Neural cell (in vitro differentiated cells): ENCODE measurements around the gene GANAB.

Source experiments
- CTCF ChIP-seq: fragments of 450-650 bp; IDR thresholded peaks from 2 replicates; pipeline ENCODE4 v1.5.1; 2014; ENCODE audit warnings: antibody characterized with exemption, mild to moderate bottlenecking, moderate library complexity; ENCODE audit not compliant: poor library complexity, severe bottlenecking
- EP300 ChIP-seq: fragments of 450-650 bp; conservative IDR thresholded peaks from 2 replicates; pipeline ENCODE4 v1.6.1; 2014; ENCODE audit warnings: antibody characterized with exemption, mild to moderate bottlenecking, moderate library complexity; ENCODE audit not compliant: poor library complexity, severe bottlenecking
- EZH2 ChIP-seq: fragments of 200-600, 300-800 bp; shearing (Covaris generic), sonication (generic); IDR thresholded peaks from 2 replicates; pipeline ENCODE4 v1.6.1; 2014; ENCODE audit warnings: antibody characterized with exemption, low read length, borderline replicate concordance, mild to moderate bottlenecking; ENCODE audit not compliant: insufficient read depth, poor library complexity, severe bottlenecking
- MXI1 ChIP-seq: fragments of 450-650 bp; conservative IDR thresholded peaks from 2 replicates; pipeline ENCODE4 v1.6.1; 2014; ENCODE audit warnings: antibody characterized with exemption, mild to moderate bottlenecking; ENCODE audit not compliant: poor library complexity, severe bottlenecking
- POLR2AphosphoS5 ChIP-seq: IDR thresholded peaks from 2 replicates; pipeline ENCODE4 v1.6.1; 2012
- RAD21 ChIP-seq: fragments of 450-650 bp; conservative IDR thresholded peaks from 2 replicates; pipeline ENCODE4 v1.6.1; 2014; ENCODE audit warnings: antibody characterized with exemption, mild to moderate bottlenecking, moderate library complexity
- REST ChIP-seq: IDR thresholded peaks from 2 replicates; pipeline ENCODE4 v1.6.1; 2012; ENCODE audit warnings: borderline replicate concordance
- SMC3 ChIP-seq: fragments of 450-650 bp; conservative IDR thresholded peaks from 2 replicates; pipeline ENCODE4 v1.6.1; 2014; ENCODE audit warnings: antibody characterized with exemption, mild to moderate bottlenecking, moderate library complexity; ENCODE audit not compliant: poor library complexity
- TAF1 ChIP-seq: IDR thresholded peaks from 2 replicates; pipeline ENCODE4 v1.6.1; 2012; ENCODE audit warnings: low read depth

- no peak for TF ChIP-seq CTCF
- no peak for TF ChIP-seq REST
- no peak for TF ChIP-seq TAF1
- TF ChIP-seq POLR2AphosphoS5 = no peak
- TF ChIP-seq EZH2 = no peak
- TF ChIP-seq SMC3 = no peak
- TF ChIP-seq MXI1 = no peak
- TF ChIP-seq RAD21 = no peak
- TF ChIP-seq EP300 = no peak
Measured at GRCh38 chr11:62671236-62671607, 24.8 kb upstream of the GANAB start.
